MCF 10A (cell line): Measurements from ENCODE around the gene SLC6A15. TPM values are rescaled to one million over a fixed set of nuclear protein-coding genes. Genes with fewer than 3 reads are reported as not detected.

Experiments used
- BruUV-seq: library from RNA; stranded (reverse); fragments of 400-500 nt; replicated peaks from 2 replicates; lab custom pipeline; 2021; lab: Mats Ljungman, UMichigan
- CTCF ChIA-PET: fragments of 300-600 bp; sonication (Branson Sonifier 250); formaldehyde crosslinking; extraction: SDS; loops from one replicate; lab custom pipeline; 2021; ENCODE audit warnings: antibody characterized with exemption, inconsistent platforms; lab: Yijun Ruan, JAX
- POLR2A ChIA-PET: fragments of 300-600, 350-650 bp; sonication (Branson Sonifier 250); formaldehyde crosslinking; extraction: SDS; loops from one replicate; lab custom pipeline; 2020; ENCODE audit warnings: antibody characterized with exemption, inconsistent platforms; lab: Yijun Ruan, JAX
- DNase-seq: peaks from one replicate; pipeline ENCODE4 v3.0.0-alpha.2; 2018; ENCODE audit not compliant: unreplicated experiment
- H3K27ac Mint-ChIP-seq: one replicate; pipeline ENCODE4 v1.8.0; 2022; ENCODE audit warnings: mild to moderate bottlenecking, low read depth, mixed read lengths; ENCODE audit not compliant: unreplicated experiment
- H3K27me3 Mint-ChIP-seq: one replicate; pipeline ENCODE4 v1.8.0; 2022; ENCODE audit warnings: mixed read lengths; ENCODE audit not compliant: insufficient read depth, unreplicated experiment
- H3K36me3 Mint-ChIP-seq: one replicate; pipeline ENCODE4 v1.8.0; 2022; ENCODE audit warnings: mild to moderate bottlenecking, moderate library complexity, mixed read lengths; ENCODE audit not compliant: insufficient read depth, unreplicated experiment
- H3K4me1 Mint-ChIP-seq: one replicate; pipeline ENCODE4 v1.8.0; 2022; ENCODE audit warnings: mixed read lengths; ENCODE audit not compliant: insufficient read depth, unreplicated experiment
- H3K4me3 Mint-ChIP-seq: one replicate; pipeline ENCODE4 v1.8.0; 2022; ENCODE audit warnings: mild to moderate bottlenecking, moderate library complexity, mixed read lengths; ENCODE audit not compliant: unreplicated experiment
- H3K9me3 Mint-ChIP-seq: one replicate; pipeline ENCODE4 v1.8.0; 2022; ENCODE audit warnings: mixed read lengths; ENCODE audit not compliant: unreplicated experiment
- intact Hi-C: fragments of 100-400 bp; cut with micrococcal nuclease; formaldehyde crosslinking; loops from 2 replicates; pipeline ENCODE4 v1.14.1; 2022
- total RNA-seq: library from RNA; stranded (reverse); gene quantifications from 2 replicates; pipeline ENCODE4 v1.2.3, GENCODE V29; 2022
- TF ChIP-seq, protein P1 (sequence below): fragments of 200-600 bp; IDR thresholded peaks from one replicate; pipeline ENCODE4 v1.8.0; 2022; ENCODE audit warnings: antibody characterized with exemption, mild to moderate bottlenecking; ENCODE audit not compliant: unreplicated experiment

The SLC6A15 gene
- total RNA-seq, 1 experiment from 2014 or later: 94.0 TPM

DNA sequence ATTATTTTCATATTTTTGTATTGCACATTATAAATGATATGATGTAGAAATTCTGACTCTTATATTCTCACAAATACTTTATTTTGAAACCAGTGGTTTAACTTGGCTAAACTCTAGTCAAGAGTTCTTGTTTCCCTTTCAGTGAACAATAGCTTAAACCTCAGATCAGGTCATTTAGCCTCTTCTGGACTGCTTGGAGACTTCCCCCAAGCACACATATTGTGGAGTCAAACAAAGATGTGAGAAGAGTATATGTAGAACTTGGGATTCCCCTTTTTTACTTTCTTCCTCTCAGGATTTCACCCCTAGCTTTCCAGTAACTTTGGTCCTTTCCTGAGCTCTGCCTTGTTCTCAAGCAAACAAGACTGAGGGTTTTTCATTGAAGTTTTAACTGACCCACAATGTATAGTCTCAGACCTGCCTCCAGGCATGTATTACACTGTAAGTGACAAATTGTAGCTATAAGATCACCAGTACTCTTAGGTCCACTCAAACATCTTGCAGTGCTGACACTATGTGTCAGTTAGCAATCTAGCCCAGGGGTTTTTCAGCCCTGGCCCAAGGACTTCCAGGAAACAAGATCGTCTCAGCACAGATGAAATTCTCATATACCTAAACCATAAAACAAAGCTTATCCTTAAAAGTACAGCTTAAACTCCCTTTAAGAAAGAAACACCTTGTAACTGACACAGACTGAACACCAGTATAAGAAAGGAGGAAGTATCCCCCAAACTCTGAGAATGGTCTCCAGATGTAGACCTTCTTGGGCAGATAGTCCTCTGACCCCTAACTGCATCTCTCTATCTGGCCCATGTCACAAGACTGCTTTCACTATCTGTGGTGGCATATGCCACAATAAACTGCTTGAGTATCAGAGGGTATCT is 98.6 kb downstream of the SLC6A15 start:
- no TSS peak for BruUV-seq
- no peaks in the 10 kb centered on the region for H3K27me3 Mint-ChIP-seq
- no peak overlapping the region for H3K27ac Mint-ChIP-seq
- CTCF ChIA-PET: no interaction called here
- no peak for DNase-seq
- intact Hi-C loops: no loop called here
- H3K36me3 Mint-ChIP-seq: no peaks in the 10 kb centered on the region
- peaks cover 11% of the 10 kb centered on the region for H3K4me1 Mint-ChIP-seq
- H3K9me3 Mint-ChIP-seq: no peaks in the 10 kb centered on the region
- H3K4me3 Mint-ChIP-seq: no peak overlapping the region
- TF ChIP-seq, protein P1, sequence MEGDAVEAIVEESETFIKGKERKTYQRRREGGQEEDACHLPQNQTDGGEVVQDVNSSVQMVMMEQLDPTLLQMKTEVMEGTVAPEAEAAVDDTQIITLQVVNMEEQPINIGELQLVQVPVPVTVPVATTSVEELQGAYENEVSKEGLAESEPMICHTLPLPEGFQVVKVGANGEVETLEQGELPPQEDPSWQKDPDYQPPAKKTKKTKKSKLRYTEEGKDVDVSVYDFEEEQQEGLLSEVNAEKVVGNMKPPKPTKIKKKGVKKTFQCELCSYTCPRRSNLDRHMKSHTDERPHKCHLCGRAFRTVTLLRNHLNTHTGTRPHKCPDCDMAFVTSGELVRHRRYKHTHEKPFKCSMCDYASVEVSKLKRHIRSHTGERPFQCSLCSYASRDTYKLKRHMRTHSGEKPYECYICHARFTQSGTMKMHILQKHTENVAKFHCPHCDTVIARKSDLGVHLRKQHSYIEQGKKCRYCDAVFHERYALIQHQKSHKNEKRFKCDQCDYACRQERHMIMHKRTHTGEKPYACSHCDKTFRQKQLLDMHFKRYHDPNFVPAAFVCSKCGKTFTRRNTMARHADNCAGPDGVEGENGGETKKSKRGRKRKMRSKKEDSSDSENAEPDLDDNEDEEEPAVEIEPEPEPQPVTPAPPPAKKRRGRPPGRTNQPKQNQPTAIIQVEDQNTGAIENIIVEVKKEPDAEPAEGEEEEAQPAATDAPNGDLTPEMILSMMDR: no peak
- POLR2A ChIA-PET: interaction anchor here (0.8 kb wide), 1 partner anchor 12 kb away, joined by 7 read pairs; no protein-coding TSS in a partner anchor

DNA sequence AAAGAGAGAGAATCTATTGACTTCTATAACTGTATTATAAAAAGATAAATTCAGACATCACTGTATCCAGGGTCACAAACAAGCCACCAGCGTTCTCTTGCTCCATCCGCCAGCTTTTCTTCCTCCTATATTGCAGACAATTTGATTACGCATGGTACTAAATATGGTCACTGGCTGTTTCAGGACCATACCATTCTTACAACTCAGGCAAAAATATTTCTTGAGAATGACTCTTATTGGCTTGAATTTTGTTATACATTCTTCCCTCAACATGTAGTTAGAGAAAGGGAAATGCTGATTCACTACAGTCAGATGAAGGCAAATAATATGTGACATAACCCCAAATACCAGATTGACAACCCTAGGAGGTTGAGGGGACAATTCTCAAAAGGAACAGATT is 101.3 kb downstream of the SLC6A15 start:
- no peak for DNase-seq
- peaks cover 10% of the 10 kb centered on the region for H3K4me1 Mint-ChIP-seq

DNA sequence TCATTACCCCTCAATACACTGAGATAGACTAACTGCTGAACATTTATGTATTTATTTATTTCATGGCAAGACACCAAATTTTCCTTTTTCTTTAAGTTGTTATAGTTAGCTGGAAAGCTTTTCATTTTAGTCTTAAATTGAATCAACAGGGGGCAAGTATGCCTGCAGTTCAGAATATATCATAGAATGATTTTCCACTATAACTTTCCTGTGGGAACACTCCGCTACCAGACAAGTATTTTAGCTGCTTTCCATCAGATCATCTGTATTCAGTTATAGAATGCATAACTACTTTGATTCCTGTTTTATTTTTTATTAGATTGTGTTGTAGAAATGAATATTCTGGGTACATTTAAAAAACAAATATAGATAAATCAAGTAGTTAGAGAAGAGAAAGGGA is 102.0 kb downstream of the SLC6A15 start:
- TF ChIP-seq, protein P1: no peak
- Mint-ChIP-seq H3K4me1 (peaks cover 10% of the 10 kb centered on the region), H3K36me3 (no peaks in the 10 kb centered on the region), H3K4me3 (no peak overlapping the region), H3K27ac (no peak overlapping the region), H3K9me3 (no peaks in the 10 kb centered on the region), H3K27me3 (no peaks in the 10 kb centered on the region)
- DNase-seq: no peak
- CTCF ChIA-PET: interaction anchor here (0.6 kb wide), 1 partner anchor 11 kb away, joined by 3 read pairs; no protein-coding TSS in a partner anchor
- POLR2A ChIA-PET: interaction anchor here (1.2 kb wide), 1 partner anchor 102 kb away, joined by 3 read pairs; no protein-coding TSS in a partner anchor
- BruUV-seq: no TSS peak
- intact Hi-C loops: no loop called here

More for the DNA sequence above, 101.3 kb downstream of the SLC6A15 start:
- ChIA-PET POLR2A (no interaction called here), CTCF (interaction anchor here (0.7 kb wide), 1 partner anchor 247 kb away, joined by 4 read pairs; no protein-coding TSS in a partner anchor)
- intact Hi-C loops: no loop called here
- no peaks in the 10 kb centered on the region for H3K36me3 Mint-ChIP-seq
- TF ChIP-seq, protein P1: no peak
- no peak overlapping the region for H3K27ac Mint-ChIP-seq
- BruUV-seq: no TSS peak
- no peaks in the 10 kb centered on the region for H3K9me3 Mint-ChIP-seq
- no peaks in the 10 kb centered on the region for H3K27me3 Mint-ChIP-seq
- no peak overlapping the region for H3K4me3 Mint-ChIP-seq

Other genes starting within 250 kb of the SLC6A15 start
- 0.63 and 1.1 TPM in 2 replicates for gene TSPAN19, start 123.5 kb upstream of the SLC6A15 start, total RNA-seq
- gene LRRIQ1, start 123.6 kb upstream of the SLC6A15 start, total RNA-seq: 0.70 and 1.5 TPM in 2 replicates